Measurements from ENCODE around the gene F10.
"Not testable (repeated sequence)": the region's sequence is repeated elsewhere in the genome, so short reads cannot be mapped to it uniquely, and the experiment has no call there.

The F10 gene

DNA sequence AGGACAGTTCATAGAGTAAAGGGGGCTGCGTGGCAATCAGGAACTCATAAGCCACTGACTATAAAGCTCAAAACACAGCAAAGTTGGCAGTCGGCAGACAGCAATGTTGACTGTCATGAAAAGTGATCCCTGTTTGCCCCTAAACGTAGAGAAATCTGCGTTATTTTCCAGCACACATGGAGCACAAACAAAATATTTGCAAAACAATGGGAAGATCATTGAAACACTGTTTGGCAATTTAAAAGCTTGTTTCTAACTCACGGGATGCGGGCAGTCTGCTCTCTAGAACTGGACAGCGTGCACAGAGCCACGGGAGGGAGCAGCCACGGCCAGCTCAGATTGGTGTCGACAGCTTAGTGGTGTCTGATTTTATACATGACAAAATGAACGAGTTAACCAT lies 23.5 kb upstream of the F10 start:
- DNase-seq (ENCODE audit: low read depth, low spot score) = no peak

DNA sequence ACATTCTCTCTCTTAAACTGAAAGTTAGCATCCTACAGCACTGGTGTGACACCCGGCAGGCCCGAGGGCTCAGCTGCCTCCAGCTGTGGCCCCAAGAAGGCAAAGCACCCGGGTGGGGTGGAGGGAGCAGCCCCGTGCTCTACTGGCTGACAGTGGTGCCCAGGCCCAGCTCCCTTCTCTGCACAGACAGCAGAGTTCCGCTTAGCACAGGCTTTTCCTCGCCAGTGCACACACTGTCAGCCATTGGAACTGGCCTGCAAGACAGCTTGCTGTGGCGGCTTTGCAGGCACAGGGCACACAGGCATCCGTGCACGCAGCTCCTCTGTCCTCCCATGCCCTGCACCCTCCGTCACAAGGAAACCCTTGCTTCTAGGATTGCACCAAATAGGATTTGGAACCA lies 20.3 kb upstream of the F10 start:
- not testable (repeated sequence) for DNase-seq (ENCODE audit: low read depth, low spot score)

DNA sequence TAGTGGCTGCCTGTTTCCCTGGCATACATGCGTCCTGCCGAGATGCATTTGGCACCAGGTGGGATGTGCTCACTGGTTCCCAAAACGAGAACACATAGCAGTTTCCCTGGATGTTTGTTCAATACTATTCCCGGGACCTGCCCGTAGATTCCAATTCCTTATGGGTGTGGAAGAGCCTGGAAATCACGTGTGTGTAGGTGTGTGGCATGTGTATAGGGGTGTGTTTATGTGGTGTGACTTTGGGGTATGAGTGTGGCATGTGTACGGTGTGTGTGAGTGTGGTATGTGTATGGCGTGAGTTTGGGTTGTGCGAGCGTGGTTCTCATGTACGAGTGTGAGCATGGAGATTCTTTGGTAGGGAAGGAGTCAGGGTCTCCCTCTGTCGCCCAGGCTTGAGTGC lies 19.9 kb upstream of the F10 start:
- no peak for DNase-seq (ENCODE audit: low read depth, low spot score)

DNA sequence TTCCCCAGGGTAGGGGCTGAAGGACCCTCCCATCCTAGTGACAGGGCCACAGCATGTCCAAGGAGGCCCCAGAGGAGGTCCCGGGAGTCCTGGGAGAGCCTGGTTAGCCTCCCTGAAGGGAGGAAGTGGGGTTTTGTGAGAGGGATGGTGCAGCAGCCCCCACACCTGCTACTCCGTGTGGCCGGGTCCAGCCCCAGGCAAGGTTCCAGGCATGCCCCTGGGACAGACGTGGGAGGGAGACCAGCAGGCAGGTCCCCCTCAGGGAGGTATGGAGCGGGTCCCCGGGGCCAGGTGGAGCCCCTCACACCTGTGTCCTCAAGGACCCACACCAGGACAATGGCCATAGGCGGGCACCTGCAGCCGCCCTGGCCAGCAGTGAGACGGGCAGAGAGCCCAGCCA lies 19.0 kb upstream of the F10 start:
- DNase-seq (ENCODE audit: low read depth, low spot score) = no peak

DNA sequence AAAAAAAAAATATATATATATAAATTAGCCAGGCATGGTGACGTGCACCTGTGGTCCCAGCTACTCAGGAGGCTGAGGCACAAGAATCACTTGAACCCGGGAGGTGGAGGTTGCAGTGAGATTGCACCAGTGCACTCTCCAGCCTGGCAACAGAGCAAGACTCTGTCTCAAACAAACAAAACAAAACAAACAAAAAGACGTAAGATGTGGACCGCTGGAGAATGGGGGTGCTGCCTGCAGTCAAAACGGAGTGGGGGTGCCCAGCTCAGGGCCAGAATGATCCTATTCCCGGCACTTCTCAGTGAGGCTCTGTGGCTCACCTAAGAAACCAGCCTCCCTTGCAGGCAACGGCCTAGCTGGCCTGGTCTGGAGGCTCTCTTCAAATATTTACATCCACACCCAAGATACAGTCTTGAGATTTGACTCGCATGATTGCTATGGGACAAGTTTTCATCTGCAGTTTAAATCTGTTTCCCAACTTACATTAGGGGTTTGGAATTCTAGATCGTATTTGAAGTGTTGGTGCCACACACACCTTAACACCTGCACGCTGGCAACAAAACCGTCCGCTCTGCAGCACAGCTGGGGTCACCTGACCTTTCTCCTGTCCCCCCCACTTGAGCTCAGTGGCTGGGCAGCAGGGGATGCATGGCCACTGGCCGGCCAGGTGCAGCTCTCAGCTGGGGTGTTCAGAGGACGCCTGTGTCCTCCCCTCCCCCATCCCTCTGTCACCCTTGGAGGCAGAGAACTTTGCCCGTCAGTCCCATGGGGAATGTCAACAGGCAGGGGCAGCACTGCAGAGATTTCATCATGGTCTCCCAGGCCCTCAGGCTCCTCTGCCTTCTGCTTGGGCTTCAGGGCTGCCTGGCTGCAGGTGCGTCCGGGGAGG lies 17.3 kb upstream of the F10 start, which contains the start of gene F7:
Gene F7 (plus strand): TSS at position 760 of the 889 bp plus-strand sequence. CDS start 51 bp downstream, at position 811.
- no peak for DNase-seq (ENCODE audit: low read depth, low spot score)

DNA sequence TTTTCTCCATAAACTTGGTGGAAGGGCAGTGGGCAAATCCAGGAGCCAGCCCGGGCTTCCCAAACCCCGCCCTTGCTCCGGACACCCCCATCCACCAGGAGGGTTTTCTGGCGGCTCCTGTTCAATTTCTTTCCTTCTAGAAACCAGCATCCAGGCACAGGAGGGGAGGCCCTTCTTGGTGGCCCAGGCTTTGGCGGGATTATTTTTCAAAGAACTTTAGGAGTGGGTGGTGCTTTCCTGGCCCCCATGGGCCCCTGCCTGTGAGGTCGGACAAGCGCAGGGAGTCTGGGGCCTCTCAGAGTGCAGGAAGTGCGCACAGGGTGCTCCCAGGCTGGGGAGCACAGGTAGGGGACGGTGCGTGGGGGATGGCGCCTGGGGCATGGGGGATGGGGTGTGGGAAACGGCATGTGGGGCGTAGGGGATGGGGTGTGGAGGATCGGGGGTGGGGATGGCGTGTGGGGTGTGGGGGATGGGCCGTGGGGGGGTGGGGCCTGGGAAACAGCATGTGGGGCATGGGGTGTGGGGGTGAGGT lies 16.6 kb upstream of the F10 start:
- no peak for DNase-seq (ENCODE audit: low read depth, low spot score)

DNA sequence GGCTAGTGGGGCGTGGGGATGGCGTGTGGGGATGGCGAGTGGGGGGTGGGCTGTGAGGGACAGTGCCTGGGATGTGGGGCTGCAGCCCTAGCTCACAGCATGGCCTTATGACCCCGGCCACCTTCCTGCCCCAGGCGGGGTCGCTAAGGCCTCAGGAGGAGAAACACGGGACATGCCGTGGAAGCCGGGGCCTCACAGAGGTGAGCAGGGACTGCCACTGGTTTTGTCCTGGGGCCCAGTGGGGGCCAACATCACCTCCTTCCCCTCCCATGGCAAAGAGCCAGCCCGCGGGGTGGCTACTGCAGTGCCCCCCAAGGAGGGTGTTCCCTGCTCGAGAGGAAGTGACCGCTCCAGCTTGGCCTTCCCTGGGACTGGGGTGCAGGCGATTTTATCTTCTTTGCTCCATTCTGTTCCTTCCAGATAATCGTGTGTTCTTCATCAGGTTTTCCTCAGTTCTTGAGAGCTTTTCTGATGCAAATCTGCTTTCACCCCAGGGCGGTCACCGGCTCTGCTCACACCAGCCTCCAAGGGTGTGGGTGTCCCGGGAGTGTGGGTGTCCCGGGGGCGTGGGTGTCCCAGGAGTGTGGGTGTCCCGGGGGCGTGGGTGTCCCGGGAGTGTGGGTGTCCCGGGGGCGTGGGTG lies 15.8 kb upstream of the F10 start:
- no peak for DNase-seq (ENCODE audit: low read depth, low spot score)

DNA sequence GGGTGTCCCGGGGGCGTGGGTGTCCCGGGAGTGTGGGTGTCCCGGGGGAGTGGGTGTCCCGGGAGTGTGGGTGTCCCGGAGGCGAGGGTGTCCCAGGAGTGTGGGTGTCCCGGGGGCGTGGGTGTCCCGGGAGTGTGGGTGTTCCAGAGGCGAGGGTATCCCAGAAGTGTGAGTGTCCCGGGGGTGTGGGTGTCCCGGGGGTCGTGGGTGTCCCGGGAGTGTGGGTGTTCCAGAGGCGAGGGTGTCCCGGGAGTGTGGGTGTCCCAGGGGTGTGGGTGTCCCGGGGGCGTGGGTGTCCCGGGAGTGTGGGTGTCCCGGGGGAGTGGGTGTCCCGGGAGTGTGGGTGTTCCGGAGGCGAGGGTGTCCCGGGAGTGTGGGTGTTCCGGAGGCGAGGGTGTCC lies 14.1 kb upstream of the F10 start:
- DNase-seq (ENCODE audit: low read depth, low spot score) = not testable (repeated sequence)

DNA sequence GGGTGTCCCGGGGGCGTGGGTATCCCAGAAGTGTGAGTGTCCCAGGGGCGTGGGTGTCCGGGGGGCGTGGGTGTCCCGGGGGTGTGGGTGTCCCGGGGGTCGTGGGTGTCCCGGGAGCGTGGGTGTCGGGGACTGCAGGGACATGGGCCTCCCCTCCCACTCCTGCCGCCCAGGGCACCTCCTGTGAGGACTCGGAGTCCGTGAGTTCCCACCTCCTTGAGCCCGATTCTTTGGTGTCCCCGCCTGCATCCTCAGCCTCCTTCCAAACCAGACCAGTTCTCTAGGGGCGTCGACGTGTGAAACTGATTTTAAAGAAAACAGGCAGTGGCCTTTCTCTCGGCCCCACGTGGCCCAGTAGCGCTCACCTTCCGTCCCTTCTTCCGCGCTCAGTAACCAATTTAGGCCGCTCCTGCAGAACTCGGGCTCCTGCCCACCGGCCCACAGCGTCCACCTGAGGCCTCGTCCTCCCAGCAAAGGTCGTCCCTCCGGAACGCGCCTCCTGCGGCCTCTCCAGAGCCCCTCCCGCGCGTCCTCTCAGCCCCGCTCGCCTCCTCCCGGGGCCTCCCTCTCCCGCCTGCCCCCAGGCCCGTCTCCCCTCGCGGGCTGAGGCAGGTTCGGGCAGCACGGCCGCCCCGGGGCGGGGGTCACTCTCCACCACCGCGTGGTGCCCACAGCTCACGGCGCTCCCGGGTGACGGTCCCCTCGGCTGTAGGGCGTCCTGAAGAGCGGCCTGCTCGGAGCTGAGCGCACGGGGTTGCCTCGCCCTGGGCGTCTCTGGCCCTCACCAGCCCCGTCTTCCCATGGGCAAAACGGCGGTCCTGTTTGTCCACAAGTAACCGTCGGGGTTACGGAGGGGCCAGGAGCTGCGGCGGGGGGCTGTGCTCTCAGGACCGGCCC lies 13.2 kb upstream of the F10 start:
- DNase-seq (ENCODE audit: low read depth, low spot score) = no peak

DNA sequence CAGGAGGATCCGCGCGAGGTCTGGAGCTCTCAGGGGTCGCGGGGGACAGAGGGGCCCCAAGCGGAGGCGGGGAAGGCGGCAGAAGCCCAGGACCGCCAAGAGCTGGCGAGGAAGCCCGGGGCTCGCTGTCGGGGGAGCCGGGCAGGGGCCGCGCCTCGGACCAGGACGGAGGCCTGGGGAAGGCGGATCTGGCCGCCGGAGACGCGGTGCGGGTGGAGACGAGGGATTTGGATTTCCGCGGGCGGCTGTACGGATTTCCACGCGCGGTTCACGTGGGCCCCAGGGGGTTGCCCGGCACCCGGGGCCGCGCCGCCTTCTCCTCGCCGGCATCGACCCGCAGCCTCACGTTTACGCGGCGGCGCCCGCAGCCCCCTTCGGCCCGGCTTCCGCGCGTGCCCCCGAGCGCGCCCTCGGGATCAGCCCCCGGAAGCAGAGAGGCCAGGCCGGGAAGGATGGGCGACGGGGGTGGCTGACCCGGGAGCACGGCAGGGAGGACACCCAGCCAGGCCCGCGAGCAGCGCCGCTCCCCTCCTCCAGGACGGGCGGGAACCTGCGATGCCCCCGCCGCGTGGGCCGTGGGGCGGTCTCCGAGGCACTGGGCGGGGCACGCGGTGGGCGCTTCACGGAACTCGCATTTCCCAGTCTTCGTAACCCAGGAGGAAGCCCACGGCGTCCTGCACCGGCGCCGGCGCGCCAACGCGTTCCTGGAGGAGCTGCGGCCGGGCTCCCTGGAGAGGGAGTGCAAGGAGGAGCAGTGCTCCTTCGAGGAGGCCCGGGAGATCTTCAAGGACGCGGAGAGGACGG lies 12.3 kb upstream of the F10 start:
- DNase-seq (ENCODE audit: low read depth, low spot score) = no peak

DNA sequence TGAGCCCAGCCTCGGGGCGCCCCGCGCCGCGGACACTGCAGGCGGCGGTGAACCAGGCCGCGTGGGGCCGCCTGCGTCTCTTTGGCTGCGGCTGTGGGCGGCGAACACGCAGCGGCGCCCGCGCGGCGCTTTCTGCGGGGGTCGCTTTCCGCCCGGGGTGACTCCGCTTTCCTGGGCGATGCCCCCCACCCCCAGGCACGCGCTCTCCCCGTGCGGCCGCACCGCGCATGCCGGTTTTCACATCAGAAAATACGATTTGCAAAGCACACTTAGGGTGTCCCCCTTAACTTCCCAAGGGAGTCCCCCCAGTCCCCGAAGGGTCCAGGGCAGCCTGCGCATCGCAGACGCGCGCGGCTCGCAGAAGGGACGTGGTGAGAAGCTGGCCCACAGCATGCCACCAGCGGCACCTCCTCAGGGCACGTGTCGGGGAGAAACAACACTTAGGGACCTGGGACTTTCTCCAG lies 11.7 kb upstream of the F10 start:
- no peak for DNase-seq (ENCODE audit: low read depth, low spot score)

DNA sequence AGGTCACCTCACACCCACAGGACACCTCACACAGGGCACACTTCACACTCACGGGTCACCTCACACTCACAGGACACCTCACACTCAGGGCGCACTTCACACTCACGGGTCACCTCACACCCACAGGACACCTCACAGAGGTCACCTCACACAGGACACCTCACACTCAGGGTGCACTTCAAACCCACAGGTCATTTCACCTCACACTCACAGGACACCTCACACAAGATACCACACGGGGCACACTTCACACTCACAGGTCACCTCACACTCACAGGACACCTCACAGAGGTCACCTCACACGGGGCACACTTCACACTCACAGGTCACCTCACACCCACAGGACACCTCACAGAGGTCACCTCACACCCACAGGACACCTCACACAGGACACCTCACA lies 10.8 kb upstream of the F10 start:
- not testable (repeated sequence) for DNase-seq (ENCODE audit: low read depth, low spot score)

DNA sequence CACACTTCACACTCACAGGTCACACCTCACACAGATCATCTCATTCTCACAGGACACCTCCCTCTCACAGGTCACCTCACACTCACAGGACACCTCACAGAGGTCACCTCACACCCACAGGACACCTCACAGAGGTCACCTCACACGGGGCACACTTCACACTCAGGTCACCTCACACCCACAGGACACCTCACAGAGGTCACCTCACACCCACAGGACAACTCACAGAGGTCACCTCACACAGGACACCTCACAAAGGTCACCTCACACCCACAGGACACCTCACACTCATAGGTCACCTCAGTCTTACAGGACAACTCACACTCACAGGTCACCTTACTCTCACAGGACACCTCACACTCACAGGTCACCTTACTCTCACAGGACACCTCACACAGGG lies 10.1 kb upstream of the F10 start:
- DNase-seq (ENCODE audit: low read depth, low spot score) = not testable (repeated sequence)

DNA sequence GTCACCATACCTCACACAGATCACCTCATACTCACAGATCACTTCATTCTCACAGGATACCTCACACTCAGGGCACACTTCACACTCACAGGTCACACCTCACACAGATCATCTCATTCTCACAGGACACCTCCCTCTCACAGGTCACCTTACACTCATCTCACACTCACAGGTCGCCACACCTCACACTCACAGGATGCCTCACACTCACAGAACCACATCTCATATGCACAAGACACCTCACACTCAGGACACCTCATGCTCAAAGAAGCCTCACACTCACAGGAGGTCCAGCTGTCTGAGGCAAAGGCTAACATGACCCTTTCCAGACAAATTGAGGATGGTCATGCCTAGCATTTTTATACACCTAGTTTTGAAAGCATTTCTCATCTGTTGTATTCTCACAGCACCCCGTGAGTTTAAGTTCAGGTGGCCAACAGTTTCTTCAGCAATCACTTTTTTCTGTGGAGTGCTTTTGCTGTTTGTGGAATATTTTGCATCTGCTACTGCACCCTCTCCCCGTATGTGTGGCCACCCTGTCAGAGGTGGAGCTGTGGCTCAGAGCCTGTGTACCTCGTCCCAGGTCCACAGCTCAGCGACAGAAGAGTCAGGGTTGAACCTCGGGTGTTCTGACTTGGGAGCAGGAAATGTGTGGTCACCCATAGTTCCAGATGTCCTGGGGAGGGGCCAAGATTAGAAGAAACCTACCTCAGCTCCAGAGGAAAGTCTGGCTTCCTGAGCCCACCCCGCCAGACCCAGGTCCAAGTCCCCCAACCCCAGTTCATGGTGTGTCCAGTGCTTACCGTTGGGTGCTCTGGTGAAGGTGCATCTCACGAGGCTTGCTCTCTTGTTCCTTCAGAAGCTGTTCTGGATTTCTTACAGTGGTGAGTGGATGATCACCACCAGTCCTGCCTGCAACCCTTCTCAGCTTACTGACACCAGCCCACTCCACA lies 9.4 kb upstream of the F10 start:
- no peak for DNase-seq (ENCODE audit: low read depth, low spot score)

DNA sequence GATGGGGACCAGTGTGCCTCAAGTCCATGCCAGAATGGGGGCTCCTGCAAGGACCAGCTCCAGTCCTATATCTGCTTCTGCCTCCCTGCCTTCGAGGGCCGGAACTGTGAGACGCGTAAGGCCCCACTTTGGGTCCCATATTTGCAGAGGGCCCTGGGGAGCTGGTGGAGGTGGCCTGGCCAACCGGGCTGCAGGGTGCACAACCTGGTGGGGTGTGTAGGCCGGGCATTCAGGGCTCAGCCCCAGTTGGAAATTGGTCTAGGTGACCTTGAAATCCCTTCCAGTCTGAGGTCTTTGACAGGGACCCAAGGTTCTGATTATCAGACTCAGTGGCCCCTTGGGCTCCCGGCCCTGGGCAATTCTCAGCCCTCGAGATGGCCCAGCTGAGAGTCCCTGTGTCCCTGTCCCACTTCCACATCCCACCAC lies 8.7 kb upstream of the F10 start:
- no peak for DNase-seq (ENCODE audit: low read depth, low spot score)

DNA sequence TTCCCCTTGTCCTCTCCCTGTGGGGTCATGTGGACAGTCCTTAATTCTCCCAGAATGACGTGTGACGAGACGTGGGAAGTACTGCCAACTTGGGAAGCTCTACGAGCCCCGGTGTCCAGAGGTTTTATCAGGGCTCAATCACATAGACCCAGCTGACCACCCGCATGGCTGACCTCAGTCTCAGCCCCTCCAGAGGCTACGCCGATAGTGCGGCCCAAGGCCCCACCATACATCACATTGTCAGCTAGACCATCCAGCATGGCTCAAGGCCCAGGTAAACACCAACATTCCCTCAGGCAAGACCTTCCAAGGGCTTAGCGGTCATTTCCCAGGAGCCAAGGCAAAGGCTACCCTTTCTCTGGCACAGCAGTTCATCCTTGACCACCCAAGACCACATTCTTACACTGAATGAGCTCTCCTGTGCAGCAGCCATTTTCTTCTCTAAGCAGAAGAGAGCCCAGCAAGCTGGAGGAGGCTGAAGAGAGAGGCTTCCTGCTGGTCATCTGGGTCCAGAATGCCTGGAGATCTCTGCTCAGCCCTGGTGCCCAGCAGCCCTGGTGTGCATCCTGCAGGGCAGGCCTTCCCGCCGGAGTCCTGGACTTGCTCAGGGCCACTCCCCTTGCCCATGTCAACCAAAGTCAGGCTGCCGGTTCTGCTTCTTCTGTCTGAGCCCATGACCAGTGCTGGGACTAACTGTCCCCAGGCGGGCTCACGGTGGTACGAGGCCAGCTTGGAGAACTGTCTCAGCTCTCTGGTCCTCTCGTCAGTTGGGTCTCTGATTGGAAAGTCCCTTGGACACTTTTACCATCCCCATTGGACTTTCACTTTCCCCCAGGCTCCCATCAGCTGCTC lies 7.9 kb upstream of the F10 start:
- DNase-seq (ENCODE audit: low read depth, low spot score) = no peak

DNA sequence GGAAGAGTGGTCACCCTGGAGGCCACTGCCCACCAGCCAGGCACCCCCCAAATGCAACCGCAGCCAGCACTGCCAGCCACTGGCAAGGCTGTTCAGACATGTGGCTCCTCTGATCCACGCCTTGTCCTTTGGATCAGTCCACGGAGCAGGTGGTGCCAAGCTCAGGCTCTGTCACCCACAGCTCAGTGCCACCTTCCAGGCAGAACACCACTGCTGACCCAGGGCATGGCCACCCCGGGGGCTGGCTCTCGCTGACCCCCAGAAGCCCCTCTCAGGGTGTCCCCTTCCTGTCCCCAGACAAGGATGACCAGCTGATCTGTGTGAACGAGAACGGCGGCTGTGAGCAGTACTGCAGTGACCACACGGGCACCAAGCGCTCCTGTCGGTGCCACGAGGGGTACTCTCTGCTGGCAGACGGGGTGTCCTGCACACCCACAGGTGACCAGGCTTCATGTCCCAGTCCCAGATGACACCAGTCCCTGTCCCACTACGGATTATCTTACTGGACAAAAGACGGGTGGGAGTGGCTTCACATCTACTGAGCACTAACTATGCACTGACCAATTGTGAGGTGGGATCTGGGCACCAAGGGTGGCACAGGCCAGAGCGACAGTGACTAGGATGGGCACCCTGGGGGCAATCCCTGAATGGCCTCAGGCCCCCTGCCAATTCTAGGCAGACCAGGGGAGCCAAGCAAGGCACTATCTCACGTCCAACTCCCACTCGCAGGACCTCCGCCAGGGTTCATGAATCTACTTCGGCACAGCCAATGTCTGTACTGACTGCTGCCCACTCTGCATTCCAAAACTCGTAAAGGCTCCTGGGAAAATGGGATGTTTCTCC lies 7.0 kb upstream of the F10 start:
- no peak for DNase-seq (ENCODE audit: low read depth, low spot score)

All from activated CD4-positive, CD25-positive, alpha-beta regulatory T cell treated with anti-CD3 and anti-CD28 coated beads, Interleukin-2, amount 50 U/mL, for 16 hours (primary cell).